ENCODE results near the gene DKK3.

GRCh38 chr11:11970556-11970955 lies 37.9 kb downstream of the DKK3 start:
- TF ChIP-seq TCF12 (IDR thresholded peaks at IDR 0.05), result no peak
- TF ChIP-seq, protein P1, sequence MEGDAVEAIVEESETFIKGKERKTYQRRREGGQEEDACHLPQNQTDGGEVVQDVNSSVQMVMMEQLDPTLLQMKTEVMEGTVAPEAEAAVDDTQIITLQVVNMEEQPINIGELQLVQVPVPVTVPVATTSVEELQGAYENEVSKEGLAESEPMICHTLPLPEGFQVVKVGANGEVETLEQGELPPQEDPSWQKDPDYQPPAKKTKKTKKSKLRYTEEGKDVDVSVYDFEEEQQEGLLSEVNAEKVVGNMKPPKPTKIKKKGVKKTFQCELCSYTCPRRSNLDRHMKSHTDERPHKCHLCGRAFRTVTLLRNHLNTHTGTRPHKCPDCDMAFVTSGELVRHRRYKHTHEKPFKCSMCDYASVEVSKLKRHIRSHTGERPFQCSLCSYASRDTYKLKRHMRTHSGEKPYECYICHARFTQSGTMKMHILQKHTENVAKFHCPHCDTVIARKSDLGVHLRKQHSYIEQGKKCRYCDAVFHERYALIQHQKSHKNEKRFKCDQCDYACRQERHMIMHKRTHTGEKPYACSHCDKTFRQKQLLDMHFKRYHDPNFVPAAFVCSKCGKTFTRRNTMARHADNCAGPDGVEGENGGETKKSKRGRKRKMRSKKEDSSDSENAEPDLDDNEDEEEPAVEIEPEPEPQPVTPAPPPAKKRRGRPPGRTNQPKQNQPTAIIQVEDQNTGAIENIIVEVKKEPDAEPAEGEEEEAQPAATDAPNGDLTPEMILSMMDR (IDR thresholded peaks at IDR 0.05), result no peak
- TF ChIP-seq RAD21 (IDR thresholded peaks at IDR 0.05; ENCODE audit: low read length), result no peak
- no peak for TF ChIP-seq GABPA (IDR thresholded peaks at IDR 0.05; ENCODE audit: low read depth)
- TF ChIP-seq NFIC (IDR thresholded peaks at IDR 0.05; ENCODE audit: borderline replicate concordance), result no peak
- TF ChIP-seq NRF1 (IDR thresholded peaks at IDR 0.05; ENCODE audit: low read depth, low read length), result no peak
- TF ChIP-seq POLR2AphosphoS5 (IDR thresholded peaks at IDR 0.05; ENCODE audit: low read depth, low read length), result no peak
- no peak for TF ChIP-seq JUND (IDR thresholded peaks at IDR 0.05)
- no peak for TF ChIP-seq YY1 (IDR thresholded peaks at IDR 0.05; ENCODE audit: low read depth)
- no peak for TF ChIP-seq FOXM1 (IDR thresholded peaks at IDR 0.05; ENCODE audit: low read depth)
